ENCODE measurements around the gene RSL1D1. TPM values are rescaled to one million over a fixed set of nuclear protein-coding genes. Genes with fewer than 3 reads are reported as not detected.

RSL1D1 gene
- total RNA-seq, 3 donors from 2014 or later: 464 to 500 (median 484) TPM

- no peaks in the 10 kb centered on the region for H3K9me3 Mint-ChIP-seq
- DNase-seq (no peak), ATAC-seq (no peak)
- H3K27me3 Mint-ChIP-seq (ENCODE audit: low read depth): no peaks in the 10 kb centered on the region
- H3K36me3 Mint-ChIP-seq (ENCODE audit: insufficient read depth): peaks cover 8% of the 10 kb centered on the region
- peaks cover 11% of the 10 kb centered on the region for H3K4me1 Mint-ChIP-seq (ENCODE audit: low read depth)
- no peak overlapping the region for H3K4me3 Mint-ChIP-seq
These were observed 18.2 kb upstream of the RSL1D1 start for GRCh38 chr16:11869353-11870228.

- H3K27me3 Mint-ChIP-seq (ENCODE audit: low read depth): no peaks in the 10 kb centered on the region
- no peak overlapping the region for H3K4me3 Mint-ChIP-seq
- peaks cover 8% of the 10 kb centered on the region for H3K36me3 Mint-ChIP-seq (ENCODE audit: insufficient read depth)
- no peaks in the 10 kb centered on the region for H3K9me3 Mint-ChIP-seq
- DNase-seq: no peak
- no peak for ATAC-seq
- H3K4me1 Mint-ChIP-seq (ENCODE audit: low read depth): peaks cover 11% of the 10 kb centered on the region
These were observed 17.2 kb upstream of the RSL1D1 start for GRCh38 chr16:11868412-11868980.

GRCh38 chr16:11862489-11862888, 11.1 kb upstream of the RSL1D1 start:
- no peaks in the 10 kb centered on the region for H3K27me3 Mint-ChIP-seq (ENCODE audit: low read depth)

GRCh38 chr16:11857161-11857560, 5.8 kb upstream of the RSL1D1 start:
- Mint-ChIP-seq H3K4me3 (no peak overlapping the region), H3K27me3 (ENCODE audit: low read depth) (no peaks in the 10 kb centered on the region), H3K4me1 (ENCODE audit: low read depth) (peaks cover 25% of the 10 kb centered on the region), H3K36me3 (ENCODE audit: insufficient read depth) (peaks cover 17% of the 10 kb centered on the region), H3K9me3 (no peaks in the 10 kb centered on the region)
- ATAC-seq (no peak), DNase-seq (no peak)

More at GRCh38 chr16:11862489-11862888, 11.1 kb upstream of the RSL1D1 start:
- ATAC-seq (no peak), DNase-seq (no peak)
- Mint-ChIP-seq H3K4me3 (no peak overlapping the region), H3K9me3 (no peaks in the 10 kb centered on the region), H3K4me1 (ENCODE audit: low read depth) (peaks cover 10% of the 10 kb centered on the region), H3K36me3 (ENCODE audit: insufficient read depth) (peaks cover 5% of the 10 kb centered on the region)

- no peak for ATAC-seq
- peaks cover 31% of the 10 kb centered on the region for H3K36me3 Mint-ChIP-seq (ENCODE audit: insufficient read depth)
- H3K9me3 Mint-ChIP-seq: no peaks in the 10 kb centered on the region
- peak overlapping the region; percentile 90 for H3K4me3 Mint-ChIP-seq
- peaks cover 49% of the 10 kb centered on the region for H3K4me1 Mint-ChIP-seq (ENCODE audit: low read depth)
- DNase-seq: no peak
- H3K27me3 Mint-ChIP-seq (ENCODE audit: low read depth): no peaks in the 10 kb centered on the region
These were observed 909 bp upstream of the RSL1D1 start for GRCh38 chr16:11852092-11852809.

GRCh38 chr16:11848842-11849241, 2.5 kb downstream of the RSL1D1 start:
- Mint-ChIP-seq H3K4me1 (ENCODE audit: low read depth) (peaks cover 35% of the 10 kb centered on the region), H3K4me3 (peak overlapping the region; percentile 80), H3K27me3 (ENCODE audit: low read depth) (no peaks in the 10 kb centered on the region), H3K36me3 (ENCODE audit: insufficient read depth) (peaks cover 41% of the 10 kb centered on the region), H3K9me3 (no peaks in the 10 kb centered on the region)
- ATAC-seq (no peak), DNase-seq (no peak)

- H3K36me3 Mint-ChIP-seq (ENCODE audit: insufficient read depth): peaks cover 47% of the 10 kb centered on the region
- peak in 1 of 2 donors; percentile 21 for ATAC-seq
These were observed 6.8 kb downstream of the RSL1D1 start for GRCh38 chr16:11844499-11844898.

GRCh38 chr16:11843861-11844260, 7.5 kb downstream of the RSL1D1 start:
- no peak overlapping the region for H3K4me3 Mint-ChIP-seq
- no peak for DNase-seq
- peaks cover 16% of the 10 kb centered on the region for H3K4me1 Mint-ChIP-seq (ENCODE audit: low read depth)
- H3K36me3 Mint-ChIP-seq (ENCODE audit: insufficient read depth): peaks cover 42% of the 10 kb centered on the region
- no peaks in the 10 kb centered on the region for H3K9me3 Mint-ChIP-seq
- no peak for ATAC-seq
- H3K27me3 Mint-ChIP-seq (ENCODE audit: low read depth): no peaks in the 10 kb centered on the region

More at GRCh38 chr16:11844499-11844898, 6.8 kb downstream of the RSL1D1 start:
- no peak for DNase-seq
- Mint-ChIP-seq H3K9me3 (no peaks in the 10 kb centered on the region), H3K27me3 (ENCODE audit: low read depth) (no peaks in the 10 kb centered on the region), H3K4me1 (ENCODE audit: low read depth) (peaks cover 22% of the 10 kb centered on the region), H3K4me3 (no peak overlapping the region)

GRCh38 chr16:11843206-11843605, 8.1 kb downstream of the RSL1D1 start:
- no peaks in the 10 kb centered on the region for H3K27me3 Mint-ChIP-seq (ENCODE audit: low read depth)

GRCh38 chr16:11841026-11841425, 10.3 kb downstream of the RSL1D1 start:
- ATAC-seq: no peak
- peaks cover 47% of the 10 kb centered on the region for H3K36me3 Mint-ChIP-seq (ENCODE audit: insufficient read depth)
- H3K4me3 Mint-ChIP-seq: no peak overlapping the region

More at GRCh38 chr16:11843206-11843605, 8.1 kb downstream of the RSL1D1 start:
- Mint-ChIP-seq H3K36me3 (ENCODE audit: insufficient read depth) (peaks cover 41% of the 10 kb centered on the region), H3K4me1 (ENCODE audit: low read depth) (peaks cover 10% of the 10 kb centered on the region), H3K4me3 (no peak overlapping the region), H3K9me3 (no peaks in the 10 kb centered on the region)
- ATAC-seq: no peak
- DNase-seq: no peak

GRCh38 chr16:11836650-11837244, 14.6 kb downstream of the RSL1D1 start:
- DNase-seq: no peak
- no peaks in the 10 kb centered on the region for H3K9me3 Mint-ChIP-seq
- no peaks in the 10 kb centered on the region for H3K27me3 Mint-ChIP-seq (ENCODE audit: low read depth)
- no peak overlapping the region for H3K4me3 Mint-ChIP-seq
- no peaks in the 10 kb centered on the region for H3K4me1 Mint-ChIP-seq (ENCODE audit: low read depth)
- peak; percentile 8 to 29 for ATAC-seq
- peaks cover 29% of the 10 kb centered on the region for H3K36me3 Mint-ChIP-seq (ENCODE audit: insufficient read depth)

More at GRCh38 chr16:11841026-11841425, 10.3 kb downstream of the RSL1D1 start:
- DNase-seq: no peak
- H3K9me3 Mint-ChIP-seq: no peaks in the 10 kb centered on the region
- no peaks in the 10 kb centered on the region for H3K27me3 Mint-ChIP-seq (ENCODE audit: low read depth)
- H3K4me1 Mint-ChIP-seq (ENCODE audit: low read depth): no peaks in the 10 kb centered on the region

GRCh38 chr16:11835891-11836649, 15.3 kb downstream of the RSL1D1 start:
- Mint-ChIP-seq H3K36me3 (ENCODE audit: insufficient read depth) (peaks cover 24% of the 10 kb centered on the region), H3K4me3 (no peak overlapping the region), H3K4me1 (ENCODE audit: low read depth) (no peaks in the 10 kb centered on the region), H3K9me3 (no peaks in the 10 kb centered on the region), H3K27me3 (ENCODE audit: low read depth) (no peaks in the 10 kb centered on the region)
- DNase-seq (no peak), ATAC-seq (peak in 1 of 2 donors; percentile 12)

GRCh38 chr16:11835309-11835708, 16.0 kb downstream of the RSL1D1 start:
- Mint-ChIP-seq H3K9me3 (no peaks in the 10 kb centered on the region), H3K36me3 (ENCODE audit: insufficient read depth) (peaks cover 22% of the 10 kb centered on the region), H3K27me3 (ENCODE audit: low read depth) (no peaks in the 10 kb centered on the region), H3K4me3 (no peak overlapping the region), H3K4me1 (ENCODE audit: low read depth) (no peaks in the 10 kb centered on the region)
- ATAC-seq: peak in 1 of 2 donors; percentile 11
- DNase-seq: no peak

Data from activated T-cell treated with anti-CD3 and anti-CD28 coated beads, Interleukin-2, amount 50 U/mL, for 4 hours (primary cell).